MCF 10A (cell line): ENCODE data around the gene GAGE12J. TPM values are rescaled to one million over a fixed set of nuclear protein-coding genes. Genes with fewer than 3 reads are reported as not detected.

Source experiments
- BruUV-seq: library from RNA; stranded (reverse); fragments of 400-500 nt; replicated peaks from 2 replicates; lab custom pipeline; 2021; lab: Mats Ljungman, UMichigan
- CTCF ChIA-PET: fragments of 300-600 bp; sonication (Branson Sonifier 250); formaldehyde crosslinking; extraction: SDS; loops from one replicate; lab custom pipeline; 2021; ENCODE audit warnings: antibody characterized with exemption, inconsistent platforms; lab: Yijun Ruan, JAX
- POLR2A ChIA-PET: fragments of 300-600, 350-650 bp; sonication (Branson Sonifier 250); formaldehyde crosslinking; extraction: SDS; loops from one replicate; lab custom pipeline; 2020; ENCODE audit warnings: antibody characterized with exemption, inconsistent platforms; lab: Yijun Ruan, JAX
- DNase-seq: peaks from one replicate; pipeline ENCODE4 v3.0.0-alpha.2; 2018; ENCODE audit not compliant: unreplicated experiment
- H3K27ac Mint-ChIP-seq: one replicate; pipeline ENCODE4 v1.8.0; 2022; ENCODE audit warnings: mild to moderate bottlenecking, low read depth, mixed read lengths; ENCODE audit not compliant: unreplicated experiment
- H3K27me3 Mint-ChIP-seq: one replicate; pipeline ENCODE4 v1.8.0; 2022; ENCODE audit warnings: mixed read lengths; ENCODE audit not compliant: insufficient read depth, unreplicated experiment
- H3K36me3 Mint-ChIP-seq: one replicate; pipeline ENCODE4 v1.8.0; 2022; ENCODE audit warnings: mild to moderate bottlenecking, moderate library complexity, mixed read lengths; ENCODE audit not compliant: insufficient read depth, unreplicated experiment
- H3K4me1 Mint-ChIP-seq: one replicate; pipeline ENCODE4 v1.8.0; 2022; ENCODE audit warnings: mixed read lengths; ENCODE audit not compliant: insufficient read depth, unreplicated experiment
- H3K4me3 Mint-ChIP-seq: one replicate; pipeline ENCODE4 v1.8.0; 2022; ENCODE audit warnings: mild to moderate bottlenecking, moderate library complexity, mixed read lengths; ENCODE audit not compliant: unreplicated experiment
- H3K9me3 Mint-ChIP-seq: one replicate; pipeline ENCODE4 v1.8.0; 2022; ENCODE audit warnings: mixed read lengths; ENCODE audit not compliant: unreplicated experiment
- CTCF ChIP-seq: fragments of 200-600 bp; IDR thresholded peaks from one replicate; pipeline ENCODE4 v1.8.0; 2022; ENCODE audit warnings: antibody characterized with exemption, mild to moderate bottlenecking; ENCODE audit not compliant: unreplicated experiment
- intact Hi-C: fragments of 100-400 bp; cut with micrococcal nuclease; formaldehyde crosslinking; loops from 2 replicates; pipeline ENCODE4 v1.14.1; 2022
- total RNA-seq: library from RNA; stranded (reverse); gene quantifications from 2 replicates; pipeline ENCODE4 v1.2.3, GENCODE V29; 2022

Gene GAGE12J
- total RNA-seq, 1 experiment from 2014 or later: not detected

DNA sequence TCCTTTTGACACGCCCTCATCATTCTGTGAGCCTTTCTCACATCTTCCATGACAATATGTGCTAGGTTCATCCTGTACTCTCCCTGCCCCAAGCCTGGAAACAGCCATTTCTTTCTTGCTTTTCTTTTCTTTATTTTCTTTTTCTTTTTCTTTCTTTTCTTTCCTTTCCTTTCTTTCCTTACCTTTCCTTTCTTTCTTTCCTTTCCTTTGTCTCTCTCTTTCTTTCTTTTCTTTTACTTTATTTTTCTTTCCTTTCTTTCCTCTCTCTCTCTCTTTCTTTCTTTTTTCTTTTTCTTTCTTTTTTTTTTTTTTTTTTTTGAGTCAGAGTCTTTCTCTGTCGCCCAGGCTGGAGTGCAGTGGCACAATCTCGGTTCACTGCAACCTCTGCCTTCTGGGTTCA, 37.6 kb upstream of the GAGE12J start:
- DNase-seq: no peak
- no peak overlapping the region for H3K4me3 Mint-ChIP-seq
- no peaks in the 10 kb centered on the region for H3K36me3 Mint-ChIP-seq
- ChIA-PET CTCF (interaction anchor here (0.5 to 0.9 kb wide), 3 partner anchors 8 to 555 kb away, joined by 3 to 4 read pairs (median 3); no protein-coding TSS in a partner anchor), POLR2A (no interaction called here)
- H3K27me3 Mint-ChIP-seq: no peaks in the 10 kb centered on the region
- TF ChIP-seq CTCF: no peak
- no peaks in the 10 kb centered on the region for H3K9me3 Mint-ChIP-seq
- no TSS peak for BruUV-seq
- intact Hi-C loops: no loop called here
- H3K27ac Mint-ChIP-seq: no peak overlapping the region
- H3K4me1 Mint-ChIP-seq: no peaks in the 10 kb centered on the region

- no peak overlapping the region for H3K27ac Mint-ChIP-seq
- no peak for TF ChIP-seq CTCF
- POLR2A ChIA-PET: no interaction called here
- no peaks in the 10 kb centered on the region for H3K27me3 Mint-ChIP-seq
- BruUV-seq: no TSS peak
- no peaks in the 10 kb centered on the region for H3K9me3 Mint-ChIP-seq
- intact Hi-C loops: no loop called here
- no peaks in the 10 kb centered on the region for H3K4me1 Mint-ChIP-seq
- CTCF ChIA-PET: no interaction called here
- H3K4me3 Mint-ChIP-seq: no peak overlapping the region
- H3K36me3 Mint-ChIP-seq: no peaks in the 10 kb centered on the region
- DNase-seq: no peak
Observed at GRCh38 chrX:49286136-49286535, 35.7 kb upstream of the GAGE12J start.

GRCh38 chrX:49286581-49286980, 35.3 kb upstream of the GAGE12J start:
- H3K36me3 Mint-ChIP-seq: no peaks in the 10 kb centered on the region
- BruUV-seq: no TSS peak
- intact Hi-C loops: no loop called here
- no peaks in the 10 kb centered on the region for H3K9me3 Mint-ChIP-seq
- ChIA-PET POLR2A (no interaction called here), CTCF (no interaction called here)
- no peaks in the 10 kb centered on the region for H3K27me3 Mint-ChIP-seq
- H3K4me1 Mint-ChIP-seq: no peaks in the 10 kb centered on the region
- no peak for TF ChIP-seq CTCF
- H3K4me3 Mint-ChIP-seq: no peak overlapping the region
- no peak for DNase-seq
- no peak overlapping the region for H3K27ac Mint-ChIP-seq

DNA sequence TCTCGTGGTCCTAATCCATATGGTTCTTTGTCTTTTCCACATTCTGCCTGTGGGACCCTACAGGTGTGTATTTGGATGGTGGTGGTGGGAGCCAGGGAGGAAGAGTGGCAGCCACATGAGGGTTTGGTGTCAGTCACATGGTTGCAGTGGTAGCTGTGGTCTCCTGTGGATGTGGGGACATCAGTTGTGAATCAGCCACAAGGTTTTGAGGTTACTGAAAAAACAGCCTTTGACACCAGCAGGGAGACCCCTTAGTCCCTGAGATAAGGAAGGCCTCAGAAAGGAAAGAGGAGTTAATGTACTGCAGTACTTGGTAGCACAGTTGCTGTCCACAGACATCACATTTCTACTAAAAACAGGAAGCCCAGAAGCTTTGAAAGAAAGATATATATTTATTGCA, 34.2 kb upstream of the GAGE12J start:
- H3K27me3 Mint-ChIP-seq: no peaks in the 10 kb centered on the region
- H3K4me3 Mint-ChIP-seq: no peak overlapping the region
- H3K36me3 Mint-ChIP-seq: no peaks in the 10 kb centered on the region
- POLR2A ChIA-PET: no interaction called here
- H3K9me3 Mint-ChIP-seq: no peaks in the 10 kb centered on the region
- CTCF ChIA-PET: interaction anchor here (0.6 to 0.7 kb wide), 2 partner anchors 490 to 1021 kb away, joined by 3 to 4 read pairs; no protein-coding TSS in a partner anchor
- no peak for DNase-seq
- no peak overlapping the region for H3K27ac Mint-ChIP-seq
- BruUV-seq: no TSS peak
- H3K4me1 Mint-ChIP-seq: no peaks in the 10 kb centered on the region
- intact Hi-C loops: no loop called here
- TF ChIP-seq CTCF: no peak
